NCI-H82 (cell line): ENCODE data around the gene TAF11L12.
"Not testable (repeated sequence)": the region's sequence is repeated elsewhere in the genome, so short reads cannot be mapped to it uniquely, and the experiment has no call there.

Source experiments
- DNase-seq: peaks from one replicate; lab custom pipeline; 2025; lab: John Stamatoyannopoulos, UW

Gene TAF11L12

DNA sequence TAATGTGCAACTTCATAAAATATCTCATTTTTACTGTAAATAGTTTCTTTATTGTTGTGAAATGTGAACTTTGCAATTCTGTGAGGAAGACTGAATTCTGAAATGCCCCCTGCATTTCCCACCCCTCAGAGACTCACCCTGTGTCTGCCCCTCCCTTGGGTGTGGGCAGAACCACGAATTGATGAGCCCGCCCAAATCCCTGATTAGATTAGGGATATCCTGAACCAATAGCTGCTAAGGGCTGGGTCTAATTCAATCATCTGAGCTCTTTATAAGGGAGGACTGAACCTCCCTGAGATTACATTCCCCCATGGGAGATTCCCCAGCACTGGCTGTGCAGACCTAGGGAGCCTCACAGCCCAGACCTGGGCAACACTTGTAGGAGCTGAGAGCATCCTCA, at the start of gene TAF11L12:
TSS of gene TAF11L12 (plus strand) at position 301 of the 400 bp plus-strand sequence.
- peak; percentile 27 for DNase-seq

GRCh38 chr5:17585658-17586057, 24.5 kb upstream of the TAF11L12 start, which contains the start of gene TAF11L7:
TAF11L7 (minus strand) TSS chr5:17585758.
- not testable (repeated sequence) for DNase-seq

- not testable (repeated sequence) for DNase-seq
Observed at GRCh38 chr5:17590860-17591259, 19.3 kb upstream of the TAF11L12 start, which contains the start of gene TAF11L8. TAF11L8 (minus strand) TSS chr5:17590960.

- DNase-seq, result not testable (repeated sequence)
Observed at GRCh38 chr5:17594255-17594654, 15.9 kb upstream of the TAF11L12 start, which contains the start of gene TAF11L9. TAF11L9 (minus strand) TSS chr5:17594394.

DNA sequence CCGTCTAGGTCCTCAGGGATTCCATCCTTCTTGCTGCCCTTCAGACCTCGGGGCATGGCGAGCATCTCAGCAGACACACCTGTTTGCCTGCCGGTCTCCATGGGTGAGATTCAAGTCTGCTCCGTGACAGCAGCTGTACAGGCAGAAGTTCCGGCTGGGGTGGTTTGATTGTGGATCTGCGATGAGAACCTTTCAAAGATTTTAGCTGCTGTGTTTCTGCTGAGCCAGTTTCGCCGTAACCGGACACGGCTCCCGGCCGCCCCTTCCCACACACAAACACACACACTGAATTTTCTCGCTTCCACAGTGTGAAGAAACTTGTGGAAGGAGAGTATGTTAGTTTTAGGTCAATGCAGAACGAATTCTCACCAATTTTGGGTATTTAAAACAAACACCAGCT, 12.5 kb upstream of the TAF11L12 start, which contains the start of gene TAF11L10:
TSS of gene TAF11L10 (minus strand) at position 101 of the 400 bp plus-strand sequence.
- DNase-seq, result not testable (repeated sequence)

- peak; percentile 0 for DNase-seq
Observed at GRCh38 chr5:17603880-17604279, 6.3 kb upstream of the TAF11L12 start, which contains the start of gene TAF11L11. TAF11L11 (plus strand) TSS chr5:17604183.

GRCh38 chr5:17604951-17605350, 5.2 kb upstream of the TAF11L12 start:
- no peak for DNase-seq

- DNase-seq, result not testable (repeated sequence)
Observed at GRCh38 chr5:17607461-17607860, 2.7 kb upstream of the TAF11L12 start.

- no peak for DNase-seq
Observed at GRCh38 chr5:17614872-17615605, 4.8 kb downstream of the TAF11L12 start.

- DNase-seq, result no peak
Observed at GRCh38 chr5:17619354-17619753, 9.2 kb downstream of the TAF11L12 start.

GRCh38 chr5:17620627-17621026, 10.4 kb downstream of the TAF11L12 start:
- peak; percentile 1 for DNase-seq

GRCh38 chr5:17625686-17626085, 15.5 kb downstream of the TAF11L12 start:
- DNase-seq, result no peak

DNA sequence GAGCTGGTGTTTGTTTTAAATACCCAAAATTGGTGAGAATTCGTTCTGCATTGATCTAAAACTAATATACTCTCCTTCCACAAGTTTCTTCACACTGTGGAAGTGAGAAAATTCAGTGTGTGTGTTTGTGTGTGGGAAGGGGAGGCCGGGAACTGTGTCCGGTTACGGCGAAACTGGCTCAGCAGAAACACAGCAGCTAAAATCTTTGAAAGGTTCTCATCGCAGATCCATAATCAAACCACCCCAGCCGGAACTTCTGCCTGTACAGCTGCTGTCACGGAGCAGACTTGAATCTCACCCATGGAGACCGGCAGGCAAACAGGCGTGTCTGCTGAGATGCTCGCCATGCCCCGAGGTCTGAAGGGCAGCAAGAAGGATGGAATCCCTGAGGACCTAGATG, 21.6 kb downstream of the TAF11L12 start, which contains the start of gene TAF11L13:
TSS of gene TAF11L13 (plus strand) at position 301 of the 400 bp plus-strand sequence.
- not testable (repeated sequence) for DNase-seq

GRCh38 chr5:17634160-17634559, 24.0 kb downstream of the TAF11L12 start, which contains the start of gene TAF11L14:
TAF11L14 (plus strand) TSS chr5:17634460.
- no peak for DNase-seq

- not testable (repeated sequence) for DNase-seq
Observed at GRCh38 chr5:17649232-17649631, 39.0 kb downstream of the TAF11L12 start.

- DNase-seq, result not testable (repeated sequence)
Observed at GRCh38 chr5:17655201-17655759, 45.1 kb downstream of the TAF11L12 start.

- no peak for DNase-seq
Observed at GRCh38 chr5:17655921-17656320, 45.7 kb downstream of the TAF11L12 start.
